ENCODE measurements around the gene MVB12B. TPM values are rescaled to one million over a fixed set of nuclear protein-coding genes. Genes with fewer than 3 reads are reported as not detected.

The MVB12B gene
- total RNA-seq, 1 donor from 2014 or later, result 7.2 TPM

DNA sequence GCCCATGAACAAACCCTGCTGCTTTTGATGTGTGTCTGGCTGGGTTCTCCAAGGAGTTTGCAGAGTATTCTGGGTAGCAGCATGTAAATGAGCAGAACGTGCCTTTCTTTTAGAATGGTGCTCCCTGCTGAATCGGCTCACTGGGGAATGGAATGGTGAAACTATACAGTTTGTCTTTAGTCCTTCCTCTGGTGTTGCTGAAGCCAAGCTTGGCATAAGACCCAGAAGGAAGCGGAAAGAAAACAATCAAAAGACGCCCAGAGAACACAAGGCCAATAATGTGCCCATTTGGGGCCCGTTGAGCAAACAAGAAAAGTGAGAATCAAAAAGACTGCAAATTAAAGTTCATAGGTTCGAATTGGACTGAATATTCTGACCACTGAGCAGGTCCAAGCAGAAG is 60.1 kb downstream of the MVB12B start:
- DNase-seq, result no peak

- no peak for DNase-seq
These were observed 62.5 kb downstream of the MVB12B start for GRCh38 chr9:126388964-126389708.

DNA sequence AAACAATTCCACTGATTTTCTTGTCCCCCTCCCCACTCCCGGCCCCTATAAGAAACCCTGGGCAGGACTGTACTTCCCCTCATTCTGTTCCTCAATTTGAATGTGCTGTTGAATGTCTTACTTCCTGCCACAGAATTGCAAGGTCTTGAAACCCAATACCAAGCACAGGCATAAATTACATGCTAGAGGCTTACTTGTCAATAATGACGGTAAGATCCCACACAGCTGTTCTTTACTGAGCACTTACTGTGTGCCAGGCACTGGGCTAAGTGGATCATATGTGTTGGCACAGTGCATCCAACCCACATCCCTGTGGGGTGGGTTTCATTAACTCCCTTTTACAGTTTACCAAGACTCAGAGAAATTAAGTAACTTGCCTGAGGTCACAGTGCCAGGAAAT is 63.4 kb downstream of the MVB12B start:
- no peak for DNase-seq

DNA sequence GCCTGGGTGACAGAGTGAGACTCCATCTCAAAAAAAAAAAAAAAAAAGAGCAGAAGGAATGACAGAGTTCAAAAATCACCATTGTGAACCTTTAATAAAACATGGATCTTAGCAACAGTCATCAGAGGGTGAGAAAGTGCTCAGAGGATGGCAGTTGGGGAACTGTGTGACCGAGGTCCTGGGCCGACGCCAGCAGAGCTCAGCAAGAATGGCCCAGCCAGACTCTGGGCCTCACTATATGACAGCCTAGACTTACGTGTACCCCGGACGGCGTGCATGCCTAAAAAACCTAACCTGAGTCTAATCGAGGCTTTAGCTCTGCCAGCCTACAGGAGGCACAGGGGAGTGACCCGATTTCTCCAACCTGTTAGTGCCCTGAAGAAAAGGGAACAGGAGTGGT is 64.3 kb downstream of the MVB12B start:
- DNase-seq, result no peak

DNA sequence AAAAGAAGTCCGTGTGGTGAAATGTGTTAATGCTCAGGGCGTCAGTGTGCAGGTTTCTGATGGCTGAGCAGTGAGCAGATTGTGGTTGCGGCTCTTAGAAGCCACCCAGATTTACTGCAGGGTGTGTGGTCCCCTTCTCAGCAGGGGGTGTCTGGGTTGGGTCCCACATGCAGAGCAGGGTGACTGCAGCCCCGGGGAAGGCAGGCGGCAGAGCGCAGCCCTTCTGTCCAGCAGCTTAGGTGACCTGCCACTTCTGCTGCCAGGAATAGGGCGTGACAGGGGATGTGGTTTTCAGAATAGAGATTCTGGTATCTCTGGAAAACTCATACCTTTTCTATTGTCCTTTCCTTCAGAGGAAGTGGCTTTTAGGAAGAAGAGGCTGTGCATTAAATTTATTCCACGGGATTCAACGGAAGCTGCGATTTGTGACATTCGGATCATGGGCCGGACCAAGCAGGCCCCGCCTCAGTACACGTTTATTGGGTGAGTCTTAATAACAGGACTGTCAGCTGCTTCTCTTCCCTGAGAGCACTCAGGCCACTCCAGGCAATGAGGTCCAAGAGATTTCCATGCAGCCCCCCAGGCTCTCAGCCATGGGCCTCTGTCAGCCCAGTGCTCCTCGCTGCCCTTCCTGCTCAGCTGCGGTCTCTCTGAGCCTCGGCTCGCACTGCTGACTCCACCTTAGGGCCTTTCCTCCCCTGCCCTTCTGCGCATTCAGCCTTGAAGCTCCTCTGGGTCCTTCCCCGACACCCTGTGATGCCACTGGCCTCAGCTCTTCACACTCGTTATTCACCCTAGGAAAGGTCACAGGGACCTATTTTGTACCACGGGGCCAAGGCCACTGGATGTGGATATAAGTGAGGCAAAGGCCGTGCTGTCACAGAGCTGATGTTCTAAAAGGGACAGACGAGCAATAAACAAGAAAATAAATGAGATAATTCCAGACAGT is 65.4 kb downstream of the MVB12B start:
- no peak for DNase-seq

- no peak for DNase-seq
These were observed 66.2 kb downstream of the MVB12B start for GRCh38 chr9:126392662-126393371.

GRCh38 chr9:126393876-126394275 is 67.2 kb downstream of the MVB12B start:
- DNase-seq, result no peak

- DNase-seq, result no peak
These were observed 68.2 kb downstream of the MVB12B start for GRCh38 chr9:126394802-126395201.

GRCh38 chr9:126395439-126396212 is 69.0 kb downstream of the MVB12B start:
- DNase-seq, result no peak

DNA sequence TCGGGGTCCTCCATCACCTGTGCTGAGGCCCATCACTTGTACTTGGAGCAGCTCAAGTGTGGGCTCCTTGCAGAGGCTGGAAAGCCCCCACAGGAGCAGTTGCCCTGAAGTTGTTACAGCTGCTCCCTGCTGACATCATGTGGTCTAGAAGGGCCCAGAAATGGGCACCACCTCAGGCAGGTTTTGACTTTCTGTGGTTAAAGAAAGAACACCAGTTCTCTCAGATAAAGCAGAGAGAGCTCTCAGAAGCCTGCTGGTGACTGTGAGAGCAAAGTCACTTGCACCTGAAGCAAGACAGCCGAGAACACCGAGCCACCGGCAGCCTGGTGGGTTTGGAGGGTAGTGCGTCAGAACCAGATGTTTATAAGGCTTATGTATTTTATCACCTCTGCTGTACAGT is 70.4 kb downstream of the MVB12B start:
- DNase-seq, result no peak

GRCh38 chr9:126398403-126399058 is 71.9 kb downstream of the MVB12B start:
- DNase-seq, result peak; percentile 47

- DNase-seq, result no peak
These were observed 72.6 kb downstream of the MVB12B start for GRCh38 chr9:126399251-126399650.

DNA sequence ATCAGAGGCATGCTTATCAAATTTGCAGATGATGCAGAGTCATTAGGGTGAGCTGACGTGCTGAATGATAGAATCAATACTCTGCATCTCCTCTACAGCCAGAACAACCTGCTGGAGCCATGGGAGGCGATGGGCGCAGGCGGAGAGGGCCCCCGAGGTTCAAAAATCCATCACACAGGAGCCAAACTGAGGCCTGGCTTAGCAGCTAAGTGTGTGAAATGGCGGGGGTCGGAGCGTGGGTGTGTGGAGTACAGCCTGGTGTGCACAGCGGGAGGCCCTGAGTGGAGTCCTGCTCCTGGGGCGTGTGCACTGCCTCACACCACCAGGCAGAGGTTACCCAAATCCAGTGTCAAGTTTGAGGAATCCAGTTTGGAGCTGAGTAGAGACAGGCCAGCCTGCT is 73.2 kb downstream of the MVB12B start:
- DNase-seq, result no peak

DNA sequence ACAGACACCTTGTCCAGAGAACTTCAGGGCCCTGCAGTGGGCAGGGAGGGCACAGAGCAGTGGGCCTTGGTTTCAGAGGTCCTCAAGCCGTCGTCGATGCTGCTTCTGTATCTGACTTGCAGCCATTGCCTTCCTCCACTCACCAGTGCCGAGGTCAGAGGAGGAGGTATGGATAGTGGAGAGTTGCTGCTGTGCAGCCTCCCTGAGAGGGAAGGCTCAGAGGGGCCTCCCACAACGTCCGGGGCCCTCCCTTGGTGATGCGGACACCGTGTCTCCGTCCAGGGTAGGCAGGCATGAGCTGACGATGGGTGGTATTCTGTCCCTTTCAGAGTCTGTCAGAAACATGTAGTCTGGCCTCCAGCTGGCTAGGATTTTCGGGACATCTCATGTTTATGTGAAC is 73.9 kb downstream of the MVB12B start:
- no peak for DNase-seq

DNA sequence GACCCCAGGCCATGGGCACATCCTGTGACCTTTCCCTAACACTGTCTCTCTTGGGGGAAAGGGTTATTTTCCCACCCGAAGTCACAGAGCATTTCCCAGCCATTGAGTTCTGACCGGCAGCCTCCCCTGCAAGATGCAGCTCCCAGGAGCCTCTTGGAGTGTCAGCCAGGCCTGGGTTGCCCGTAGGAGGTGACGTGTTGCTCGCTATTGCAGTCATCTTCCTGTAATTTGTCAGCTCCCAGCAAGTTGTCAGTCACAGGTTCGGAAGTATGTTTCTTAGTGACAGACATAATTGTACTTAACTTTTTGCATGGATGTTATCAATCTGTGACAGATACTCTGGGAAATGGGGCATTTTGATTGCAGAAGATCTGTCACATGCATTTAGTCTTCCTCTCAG is 74.5 kb downstream of the MVB12B start:
- peak; percentile 5 for DNase-seq

- DNase-seq, result no peak
These were observed 75.0 kb downstream of the MVB12B start for GRCh38 chr9:126401581-126401980.

DNA sequence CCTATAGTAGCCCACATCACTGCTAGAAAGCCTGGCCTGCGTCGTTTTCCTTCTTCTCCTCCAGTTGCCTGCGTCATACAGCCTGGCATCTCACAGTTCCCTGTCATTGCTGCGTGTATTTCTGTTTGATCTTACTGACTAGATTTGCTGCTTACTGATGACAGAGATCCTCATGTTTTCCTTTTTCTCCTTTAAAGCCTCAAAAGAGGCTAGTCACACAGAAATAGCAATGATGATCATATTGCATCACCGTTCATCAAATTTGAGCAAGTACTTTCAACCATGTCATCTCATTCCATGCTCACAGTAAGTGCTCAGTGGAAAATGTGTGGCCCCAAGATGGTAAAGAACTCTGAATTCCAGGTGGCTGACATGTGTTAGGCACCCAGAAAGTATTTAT is 76.8 kb downstream of the MVB12B start:
- peak; percentile 40 for DNase-seq

- no peak for DNase-seq
These were observed 77.8 kb downstream of the MVB12B start for GRCh38 chr9:126404459-126404858.

- DNase-seq, result peak; percentile 40
These were observed 79.5 kb downstream of the MVB12B start for GRCh38 chr9:126406075-126406667.

DNA sequence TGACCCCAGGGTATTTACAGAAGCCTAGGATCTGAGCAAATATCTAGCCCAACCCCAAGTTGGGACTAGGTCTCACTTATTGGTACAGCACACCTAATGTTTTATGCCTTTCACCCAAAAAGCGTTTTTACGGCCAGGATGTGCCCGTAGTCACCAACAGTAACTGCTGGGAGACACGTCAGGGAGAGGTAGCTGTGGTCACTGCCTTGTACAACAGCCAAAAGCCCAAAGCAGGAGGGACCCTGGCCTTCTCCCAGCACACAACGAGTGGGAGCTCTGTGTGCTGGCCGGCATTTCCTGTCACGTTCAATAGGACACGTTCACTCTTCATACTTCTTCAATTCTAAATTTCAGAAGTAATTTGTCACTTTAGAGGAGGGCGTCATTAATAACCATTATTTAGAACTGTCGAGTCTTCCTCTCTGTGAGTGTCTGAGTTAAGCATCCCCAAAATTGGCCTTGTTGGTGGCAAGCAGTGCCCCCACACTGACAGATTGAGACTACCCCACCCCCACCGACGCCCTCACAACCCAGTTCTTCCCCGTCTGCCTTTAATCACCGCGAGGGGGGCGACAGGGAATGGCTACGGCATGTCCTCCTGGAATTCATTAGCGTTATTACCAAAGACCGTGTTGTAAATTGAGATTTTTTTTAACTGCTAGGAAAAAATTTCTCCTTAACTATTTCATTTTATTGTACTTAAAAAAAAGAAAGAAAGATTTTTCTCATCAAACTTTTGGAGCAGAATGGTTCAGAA is 80.7 kb downstream of the MVB12B start:
- DNase-seq, result peak; percentile 24
